ENCODE measurements around the gene KCTD13.
"Not testable (repeated sequence)": the region's sequence is repeated elsewhere in the genome, so short reads cannot be mapped to it uniquely, and the experiment has no call there.

DNA sequence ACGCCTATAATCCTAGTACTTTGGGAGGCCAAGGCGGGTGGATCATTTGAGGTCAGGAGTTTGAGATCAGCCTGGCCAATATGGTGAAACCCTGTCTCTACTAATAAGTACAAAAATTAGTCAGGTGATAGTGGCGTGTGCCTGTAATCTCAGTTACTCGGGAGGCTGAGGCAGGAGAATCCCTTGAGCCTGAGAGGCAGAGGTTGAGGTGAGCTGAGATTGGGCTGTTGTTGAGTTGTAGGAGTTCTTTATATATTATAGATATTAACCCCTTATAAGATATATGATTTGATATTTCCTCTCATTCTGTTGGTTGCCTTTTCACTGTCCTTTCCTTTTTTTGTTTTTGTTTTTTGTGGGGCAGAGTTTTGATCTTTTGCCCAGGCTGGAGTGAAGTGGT lies 33.8 kb upstream of the KCTD13 start:
- not testable (repeated sequence) for TF ChIP-seq EZH2phosphoT487 (IDR thresholded peaks at IDR 0.05; ENCODE audit: borderline replicate concordance, low read length); CTCF (conservative IDR thresholded peaks at IDR 0.05; ENCODE audit: low read depth, low read length); EZH2 (IDR thresholded peaks at IDR 0.05; ENCODE audit: low read length, unreplicated experiment)

Data from PC-3 (cell line).